GM21447 (cell line): ENCODE results near the gene SMG5.
"Not testable (repeated sequence)": the region's sequence is repeated elsewhere in the genome, so short reads cannot be mapped to it uniquely, and the experiment has no call there.

Experiments
- ATAC-seq: cut with Tn5 transposase; IDR thresholded peaks from one replicate; pipeline ENCODE4 v1.9.1; 2021; ENCODE audit not compliant: unreplicated experiment

SMG5 gene

GRCh38 chr1:156216361-156217086 lies 66.1 kb downstream of the SMG5 start:
- ATAC-seq: not testable (repeated sequence)

DNA sequence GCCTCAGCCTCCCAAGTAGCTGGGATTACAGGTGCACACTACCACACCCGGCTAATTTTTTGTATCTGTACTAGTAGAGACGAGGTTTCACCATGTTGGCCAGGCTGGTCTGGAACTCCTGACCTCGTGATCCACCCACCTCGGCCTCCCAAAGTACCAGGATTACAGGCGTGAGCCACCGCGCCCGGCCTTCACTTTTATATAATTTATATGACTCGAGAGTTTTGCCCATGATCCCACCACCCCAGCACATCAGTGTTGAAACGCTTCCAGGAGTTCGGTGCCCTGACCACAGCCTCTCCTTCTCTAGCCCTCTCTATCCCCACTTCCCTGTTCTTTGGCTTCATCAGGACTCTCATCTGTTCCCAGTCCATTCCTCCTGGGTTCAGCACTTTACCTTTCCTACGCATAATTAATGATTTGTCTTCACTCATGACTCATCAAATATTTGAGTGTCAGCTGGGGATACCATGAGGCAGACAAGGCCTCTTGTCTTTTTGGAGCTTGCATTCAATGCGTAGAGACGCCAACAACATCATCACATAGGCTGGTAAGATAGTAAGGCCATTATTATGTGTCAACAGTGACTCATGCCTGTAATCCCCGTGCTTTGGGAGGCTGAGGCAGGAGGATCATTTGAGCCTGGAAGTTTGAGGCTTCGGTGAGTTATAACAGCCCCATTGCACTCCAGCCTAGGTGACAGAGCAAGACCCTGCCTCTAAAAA lies 68.4 kb downstream of the SMG5 start:
- no peak for ATAC-seq

GRCh38 chr1:156213644-156213966 lies 69.0 kb downstream of the SMG5 start:
- ATAC-seq: no peak

DNA sequence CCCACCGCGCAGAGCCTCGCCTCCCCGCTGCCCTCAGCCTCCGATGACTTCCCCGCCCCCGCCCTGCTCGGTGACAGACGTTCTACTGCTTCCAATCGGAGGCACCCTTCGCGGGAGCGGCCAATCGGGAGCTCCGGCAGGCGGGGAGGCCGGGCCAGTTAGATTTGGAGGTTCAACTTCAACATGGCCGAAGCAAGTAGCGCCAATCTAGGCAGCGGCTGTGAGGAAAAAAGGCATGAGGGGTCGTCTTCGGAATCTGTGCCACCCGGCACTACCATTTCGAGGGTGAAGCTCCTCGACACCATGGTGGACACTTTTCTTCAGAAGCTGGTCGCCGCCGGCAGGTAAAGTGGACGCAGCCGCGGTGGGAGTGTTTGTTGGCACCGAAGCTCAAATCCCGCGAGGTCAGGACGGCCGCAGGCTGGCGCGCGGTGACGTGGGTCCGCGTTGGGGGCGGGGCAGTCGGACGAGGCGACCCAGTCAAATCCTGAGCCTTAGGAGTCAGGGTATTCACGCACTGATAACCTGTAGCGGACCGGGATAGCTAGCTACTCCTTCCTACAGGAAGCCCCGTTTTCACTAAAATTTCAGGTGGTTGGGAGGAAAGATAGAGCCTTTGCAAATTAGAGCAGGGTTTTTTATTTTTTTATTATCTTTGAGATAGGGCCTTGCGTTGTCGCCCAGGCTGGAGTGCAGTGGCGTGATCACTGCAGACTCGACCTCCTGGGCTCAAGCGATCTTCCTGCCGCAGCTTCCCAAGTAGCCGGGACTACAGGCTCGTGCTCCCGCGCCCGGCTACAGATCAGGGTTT lies 69.6 kb downstream of the SMG5 start, which contains the start of gene PMF1:
PMF1 (plus strand) TSS at position 175 of the 811 bp plus-strand sequence; CDS start at position 184, 9 bp downstream.
- ATAC-seq: peak; percentile 87

DNA sequence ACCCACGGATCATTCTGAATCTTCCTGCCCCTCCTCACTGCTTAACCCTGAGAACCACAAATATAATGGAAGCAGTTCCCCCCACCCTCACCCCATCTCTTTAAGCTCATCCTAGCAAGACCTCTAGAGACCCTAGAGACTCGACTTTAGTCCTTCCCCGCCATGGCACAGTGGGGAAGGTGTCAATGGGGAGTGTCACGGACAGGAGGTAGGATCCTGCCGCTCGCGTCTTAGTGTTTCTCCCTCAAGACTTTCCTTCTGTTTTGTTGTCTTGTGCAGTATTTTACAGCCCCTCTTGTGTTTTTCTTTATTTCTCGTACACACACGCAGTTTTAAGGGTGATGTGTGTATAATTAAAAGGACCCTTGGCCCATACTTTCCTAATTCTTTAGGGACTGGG lies 70.5 kb downstream of the SMG5 start:
- no peak for ATAC-seq

DNA sequence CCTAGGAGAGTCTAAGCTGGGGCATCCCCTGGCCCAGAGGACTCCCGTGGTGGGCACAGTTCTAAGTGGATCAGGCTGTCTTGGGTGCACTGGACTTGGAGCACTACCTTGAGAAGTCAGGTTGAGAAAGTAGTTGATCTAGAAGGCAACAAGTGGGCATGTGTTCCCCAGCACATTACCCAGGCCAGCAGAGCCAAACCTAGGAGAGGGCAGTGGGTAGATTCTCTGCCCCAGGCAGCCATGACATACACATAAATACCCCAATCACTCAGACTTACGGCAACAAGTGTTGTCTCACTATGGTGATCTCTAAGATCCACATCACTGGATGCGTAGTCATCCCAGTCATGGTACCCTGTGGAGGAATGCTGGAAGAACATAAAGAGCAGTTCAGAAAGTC lies 71.4 kb downstream of the SMG5 start:
- ATAC-seq: no peak

GRCh38 chr1:156204686-156205085 lies 77.9 kb downstream of the SMG5 start:
- ATAC-seq: no peak

DNA sequence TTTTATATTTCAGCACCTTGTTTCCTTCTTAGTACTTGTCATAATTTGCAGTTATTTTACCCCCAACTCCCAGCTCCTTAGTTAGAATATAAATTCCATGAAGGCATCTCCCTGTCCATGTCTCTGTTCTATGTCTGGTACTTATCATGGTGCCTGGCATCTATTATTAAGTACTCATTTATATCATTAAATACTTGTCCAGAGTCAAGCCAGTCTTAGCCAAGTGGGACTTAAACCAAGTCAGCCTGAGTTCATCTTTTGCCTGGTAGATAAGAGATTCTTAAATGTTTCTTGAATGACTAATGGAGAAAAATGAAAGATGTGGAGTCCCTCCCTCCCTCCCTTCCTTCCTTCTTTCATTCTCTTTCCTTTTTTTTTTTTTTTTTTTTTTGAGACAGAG lies 79.3 kb downstream of the SMG5 start:
- ATAC-seq: no peak

DNA sequence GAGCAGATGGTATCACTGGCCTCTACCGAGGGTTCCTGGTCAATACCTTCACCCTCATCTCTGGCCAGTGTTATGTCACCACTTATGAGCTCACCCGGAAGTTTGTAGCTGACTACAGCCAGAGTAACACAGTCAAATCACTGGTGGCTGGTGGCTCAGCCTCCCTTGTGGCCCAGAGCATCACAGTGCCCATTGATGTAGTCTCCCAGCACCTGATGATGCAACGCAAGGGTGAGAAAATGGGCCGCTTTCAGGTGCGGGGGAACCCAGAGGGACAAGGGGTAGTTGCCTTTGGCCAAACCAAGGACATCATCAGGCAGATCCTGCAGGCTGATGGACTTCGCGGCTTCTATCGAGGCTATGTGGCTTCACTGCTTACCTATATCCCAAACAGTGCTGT lies 82.6 kb downstream of the SMG5 start:
- no peak for ATAC-seq
